ENCODE results near the gene ZNF529. TPM values are rescaled to one million over a fixed set of nuclear protein-coding genes. Genes with fewer than 3 reads are reported as not detected.

The ZNF529 gene
- total RNA-seq, 1 donor from 2014 or later, result 16.2 TPM

GRCh38 chr19:36573895-36574720, 1.0 kb upstream of the ZNF529 start:
- Histone ChIP-seq H3K9ac (ENCODE audit: low read depth in 1 of 3, low read length in 3 of 3) (peak overlapping the region; percentile 89 to 96 (median 95)), H3K36me3 (ENCODE audit: control insufficient read depth in 3 of 3, insufficient read depth in 3 of 3, low read length in 3 of 3) (peaks cover 24 to 29% (median 27%) of the 10 kb centered on the region in 3 donors)

GRCh38 chr19:36572593-36573019, 486 bp downstream of the ZNF529 start:
- Histone ChIP-seq H3K9me3 (ENCODE audit: control insufficient read depth in 3 of 3, low read length in 3 of 3) (peaks cover 5 to 6% (median 6%) of the 10 kb centered on the region in 3 donors), H3K36me3 (ENCODE audit: control insufficient read depth in 3 of 3, insufficient read depth in 3 of 3, low read length in 3 of 3) (peaks cover 31 to 34% (median 32%) of the 10 kb centered on the region in 3 donors), H3K27me3 (ENCODE audit: control insufficient read depth in 3 of 3, insufficient read depth in 3 of 3, low read length in 3 of 3) (no peaks in the 10 kb centered on the region), H3K27ac (ENCODE audit: low read depth, low read length) (peak overlapping the region; percentile 84), H3K9ac (ENCODE audit: low read depth in 1 of 3, low read length in 3 of 3) (peak overlapping the region; percentile 89 to 96 (median 95)), H3K4me1 (ENCODE audit: control insufficient read depth in 3 of 3, insufficient read depth in 3 of 3, low read length in 3 of 3) (peaks cover 13 to 15% (median 14%) of the 10 kb centered on the region in 3 donors), H3K4me3 (ENCODE audit: low read length in 3 of 3) (peak overlapping the region; percentile 99 to 100 (median 99))

More at GRCh38 chr19:36573895-36574720, 1.0 kb upstream of the ZNF529 start:
- peak overlapping the region; percentile 84 for H3K27ac ChIP-seq (ENCODE audit: low read depth, low read length)
- peaks cover 13 to 15% (median 14%) of the 10 kb centered on the region in 3 donors for H3K4me1 ChIP-seq (ENCODE audit: control insufficient read depth in 3 of 3, insufficient read depth in 3 of 3, low read length in 3 of 3)
- H3K9me3 ChIP-seq (ENCODE audit: control insufficient read depth in 3 of 3, low read length in 3 of 3), result peaks cover under 1 to 2% (median under 1%) of the 10 kb centered on the region in 3 donors
- H3K4me3 ChIP-seq (ENCODE audit: low read length in 3 of 3), result peak overlapping the region; percentile 99 to 100 (median 99)
- H3K27me3 ChIP-seq (ENCODE audit: control insufficient read depth in 3 of 3, insufficient read depth in 3 of 3, low read length in 3 of 3), result no peaks in the 10 kb centered on the region

- no peaks in the 10 kb centered on the region for H3K4me1 ChIP-seq (ENCODE audit: control insufficient read depth in 3 of 3, insufficient read depth in 3 of 3, low read length in 3 of 3)
- no peak overlapping the region for H3K9ac ChIP-seq (ENCODE audit: low read depth in 1 of 3, low read length in 3 of 3)
- peaks cover 37 to 48% (median 40%) of the 10 kb centered on the region in 3 donors for H3K36me3 ChIP-seq (ENCODE audit: control insufficient read depth in 3 of 3, insufficient read depth in 3 of 3, low read length in 3 of 3)
- no peak overlapping the region for H3K4me3 ChIP-seq (ENCODE audit: low read length in 3 of 3)
- no peaks in the 10 kb centered on the region for H3K27me3 ChIP-seq (ENCODE audit: control insufficient read depth in 3 of 3, insufficient read depth in 3 of 3, low read length in 3 of 3)
- H3K9me3 ChIP-seq (ENCODE audit: control insufficient read depth in 3 of 3, low read length in 3 of 3), result peaks cover 17 to 45% (median 26%) of the 10 kb centered on the region in 3 donors
- no peak overlapping the region for H3K27ac ChIP-seq (ENCODE audit: low read depth, low read length)
Observed at GRCh38 chr19:36564391-36564790, 8.7 kb downstream of the ZNF529 start.

- no peaks in the 10 kb centered on the region for H3K27me3 ChIP-seq (ENCODE audit: control insufficient read depth in 3 of 3, insufficient read depth in 3 of 3, low read length in 3 of 3)
- H3K9me3 ChIP-seq (ENCODE audit: control insufficient read depth in 3 of 3, low read length in 3 of 3), result peaks cover 43 to 80% (median 52%) of the 10 kb centered on the region in 3 donors
- H3K4me1 ChIP-seq (ENCODE audit: control insufficient read depth in 3 of 3, insufficient read depth in 3 of 3, low read length in 3 of 3), result no peaks in the 10 kb centered on the region
- peaks cover 69 to 78% (median 75%) of the 10 kb centered on the region in 3 donors for H3K36me3 ChIP-seq (ENCODE audit: control insufficient read depth in 3 of 3, insufficient read depth in 3 of 3, low read length in 3 of 3)
- H3K9ac ChIP-seq (ENCODE audit: low read depth in 1 of 3, low read length in 3 of 3), result no peak overlapping the region
- H3K27ac ChIP-seq (ENCODE audit: low read depth, low read length), result no peak overlapping the region
- peak overlapping the region in 2 of 3 donors; percentile 43 to 45 for H3K4me3 ChIP-seq (ENCODE audit: low read length in 3 of 3)
Observed at GRCh38 chr19:36547001-36547732, 25.9 kb downstream of the ZNF529 start.

- Histone ChIP-seq H3K9ac (ENCODE audit: low read depth in 1 of 3, low read length in 3 of 3) (peak overlapping the region; percentile 80 to 95 (median 93)), H3K27me3 (ENCODE audit: control insufficient read depth in 3 of 3, insufficient read depth in 3 of 3, low read length in 3 of 3) (no peaks in the 10 kb centered on the region), H3K9me3 (ENCODE audit: control insufficient read depth in 3 of 3, low read length in 3 of 3) (peaks cover 0 to 7% (median 7%) of the 10 kb centered on the region in 3 donors), H3K36me3 (ENCODE audit: control insufficient read depth in 3 of 3, insufficient read depth in 3 of 3, low read length in 3 of 3) (peaks cover 9 to 16% (median 12%) of the 10 kb centered on the region in 3 donors), H3K4me3 (ENCODE audit: low read length in 3 of 3) (peak overlapping the region; percentile 82 to 100 (median 85)), H3K4me1 (ENCODE audit: control insufficient read depth in 3 of 3, insufficient read depth in 3 of 3, low read length in 3 of 3) (peaks cover 7 to 19% (median 11%) of the 10 kb centered on the region in 3 donors), H3K27ac (ENCODE audit: low read depth, low read length) (peak overlapping the region; percentile 91)
Observed at GRCh38 chr19:36528921-36529518, 44.1 kb downstream of the ZNF529 start.

GRCh38 chr19:36528194-36528920, 44.7 kb downstream of the ZNF529 start, which contains the start of gene ZNF260:
ZNF260 (minus strand) TSS chr19:36528271; CDS start chr19:36515238, 13,033 bp downstream.
- Histone ChIP-seq H3K27ac (ENCODE audit: low read depth, low read length) (peak within 1 kb of the TSS; percentile 91), H3K9ac (ENCODE audit: low read depth in 1 of 3, low read length in 3 of 3) (peak within 1 kb of the TSS; percentile 93 to 95 (median 95)), H3K4me1 (ENCODE audit: control insufficient read depth in 3 of 3, insufficient read depth in 3 of 3, low read length in 3 of 3) (peaks cover 7 to 19% (median 11%) of the 10 kb centered on the region in 3 donors), H3K27me3 (ENCODE audit: control insufficient read depth in 3 of 3, insufficient read depth in 3 of 3, low read length in 3 of 3) (no peaks in the 10 kb centered on the region), H3K9me3 (ENCODE audit: control insufficient read depth in 3 of 3, low read length in 3 of 3) (peaks cover 0 to 7% (median 2%) of the 10 kb centered on the region in 3 donors), H3K4me3 (ENCODE audit: low read length in 3 of 3) (peak within 1 kb of the TSS; percentile 82 to 100 (median 85)), H3K36me3 (ENCODE audit: control insufficient read depth in 3 of 3, insufficient read depth in 3 of 3, low read length in 3 of 3) (peaks cover 11 to 14% (median 12%) of the 10 kb centered on the region in 3 donors)

- Histone ChIP-seq H3K27me3 (ENCODE audit: control insufficient read depth in 3 of 3, insufficient read depth in 3 of 3, low read length in 3 of 3) (no peaks in the 10 kb centered on the region), H3K4me3 (ENCODE audit: low read length in 3 of 3) (peak overlapping the region; percentile 82 to 100 (median 85)), H3K4me1 (ENCODE audit: control insufficient read depth in 3 of 3, insufficient read depth in 3 of 3, low read length in 3 of 3) (peaks cover 7 to 19% (median 11%) of the 10 kb centered on the region in 3 donors), H3K9me3 (ENCODE audit: control insufficient read depth in 3 of 3, low read length in 3 of 3) (peaks cover 2 to 7% (median 7%) of the 10 kb centered on the region in 3 donors), H3K36me3 (ENCODE audit: control insufficient read depth in 3 of 3, insufficient read depth in 3 of 3, low read length in 3 of 3) (peaks cover 14 to 17% (median 16%) of the 10 kb centered on the region in 3 donors), H3K27ac (ENCODE audit: low read depth, low read length) (peak overlapping the region; percentile 91), H3K9ac (ENCODE audit: low read depth in 1 of 3, low read length in 3 of 3) (peak overlapping the region; percentile 93 to 95 (median 95))
Observed at GRCh38 chr19:36527873-36528193, 45.3 kb downstream of the ZNF529 start.

GRCh38 chr19:36527341-36527740, 45.8 kb downstream of the ZNF529 start:
- Histone ChIP-seq H3K9ac (ENCODE audit: low read depth in 1 of 3, low read length in 3 of 3) (peak overlapping the region; percentile 93 to 95 (median 95)), H3K36me3 (ENCODE audit: control insufficient read depth in 3 of 3, insufficient read depth in 3 of 3, low read length in 3 of 3) (peaks cover 16 to 22% (median 16%) of the 10 kb centered on the region in 3 donors), H3K9me3 (ENCODE audit: control insufficient read depth in 3 of 3, low read length in 3 of 3) (peaks cover 2 to 9% (median 5%) of the 10 kb centered on the region in 3 donors), H3K4me3 (ENCODE audit: low read length in 3 of 3) (peak overlapping the region; percentile 82 to 100 (median 85)), H3K27me3 (ENCODE audit: control insufficient read depth in 3 of 3, insufficient read depth in 3 of 3, low read length in 3 of 3) (no peaks in the 10 kb centered on the region), H3K27ac (ENCODE audit: low read depth, low read length) (no peak overlapping the region), H3K4me1 (ENCODE audit: control insufficient read depth in 3 of 3, insufficient read depth in 3 of 3, low read length in 3 of 3) (peaks cover 7 to 19% (median 11%) of the 10 kb centered on the region in 3 donors)

- Histone ChIP-seq H3K27me3 (ENCODE audit: control insufficient read depth in 3 of 3, insufficient read depth in 3 of 3, low read length in 3 of 3) (no peaks in the 10 kb centered on the region), H3K36me3 (ENCODE audit: control insufficient read depth in 3 of 3, insufficient read depth in 3 of 3, low read length in 3 of 3) (peaks cover 16 to 22% (median 19%) of the 10 kb centered on the region in 3 donors), H3K4me3 (ENCODE audit: low read length in 3 of 3) (peak overlapping the region in 2 of 3 donors; percentile 49 to 82), H3K9ac (ENCODE audit: low read depth in 1 of 3, low read length in 3 of 3) (no peak overlapping the region), H3K4me1 (ENCODE audit: control insufficient read depth in 3 of 3, insufficient read depth in 3 of 3, low read length in 3 of 3) (peaks cover 7 to 19% (median 11%) of the 10 kb centered on the region in 3 donors), H3K27ac (ENCODE audit: low read depth, low read length) (no peak overlapping the region), H3K9me3 (ENCODE audit: control insufficient read depth in 3 of 3, low read length in 3 of 3) (peaks cover 2 to 9% (median 3%) of the 10 kb centered on the region in 3 donors)
Observed at GRCh38 chr19:36526581-36526980, 46.5 kb downstream of the ZNF529 start.
